Transverse colon (tissue), 4 donors: ENCODE results near the gene CCDC200. TPM values are rescaled to one million over a fixed set of nuclear protein-coding genes. Genes with fewer than 3 reads are reported as not detected.
"Not testable (repeated sequence)": the region's sequence is repeated elsewhere in the genome, so short reads cannot be mapped to it uniquely, and the experiment has no call there.

ENCODE experiments used
- DNase-seq: peaks from one replicate; pipeline ENCODE4 v3.0.0-alpha.2; 2019
- H3K27ac ChIP-seq, 4 donors: fragments of 200-600 bp; sonication (generic); 2 replicates each; pipeline ENCODE4 v1.5.1; 2016 to 2018; ENCODE audit warnings: inconsistent platforms in 4 of 4
- H3K27me3 ChIP-seq: fragments of 200-600 bp; sonication (generic); 2 replicates; pipeline ENCODE4 v1.5.1; 2017; ENCODE audit warnings: inconsistent platforms
- H3K36me3 ChIP-seq, 4 donors: fragments of 200-600 bp; sonication (generic); 2 replicates each; pipeline ENCODE4 v1.5.1; 2017 to 2019; ENCODE audit warnings: inconsistent platforms in 4 of 4
- H3K4me1 ChIP-seq, 4 donors: fragments of 200-600 bp; sonication (generic); 2 replicates each; pipeline ENCODE4 v1.5.1; 2017 to 2020; ENCODE audit warnings: inconsistent platforms in 4 of 4
- H3K4me3 ChIP-seq, 4 donors: fragments of 200-600 bp; sonication (generic); 1 replicate in 1 of 4; 2 replicates in 3 of 4; pipeline versions ENCODE4 v1.5.1 to v1.6.1; 2017 to 2019; ENCODE audit warnings: inconsistent platforms in 4 of 4
- H3K9me3 ChIP-seq, 2 donors: fragments of 200-600 bp; sonication (generic); 2 replicates each; pipeline ENCODE4 v1.5.1; 2017 to 2019; ENCODE audit warnings: inconsistent platforms in 2 of 2
- EP300 ChIP-seq: sonication (generic); formaldehyde crosslinking; IDR thresholded peaks from one replicate; pipeline ENCODE4 v1.6.1; 2017; ENCODE audit warnings: antibody characterized with exemption, low read depth
- POLR2A ChIP-seq: fragments of 450-650 bp; IDR thresholded peaks from one replicate; pipeline ENCODE4 v1.6.1; 2016; ENCODE audit warnings: antibody characterized with exemption, mild to moderate bottlenecking, moderate library complexity
- POLR2AphosphoS5 ChIP-seq, 3 donors: sonication (generic); formaldehyde crosslinking; IDR thresholded peaks; one replicate each; pipeline ENCODE4 v1.6.1; 2016; ENCODE audit warnings: antibody characterized with exemption in 3 of 3
- WGBS, 2 donors: methylation state at CpG; one replicate each; pipeline ENCODE4 v1.1.5; 2018; ENCODE audit warnings: low coverage in 1 of 2; 5-methylcytosine and 5-hydroxymethylcytosine counted together
- in situ Hi-C, 4 donors: fragments of 200-750 bp; cut with MboI; loops; one replicate each; pipeline versions ENCODE4 v1.15.0 to v1.15.1; 2017; ENCODE audit warnings: low sequenced_read_pairs in 3 of 4, low pct_ligation_motif_present in 1 of 4, low pct_unique_long_range_greater_than_20kb in 1 of 4
- intact Hi-C: fragments of 100-400 bp; cut with DNase I; formaldehyde crosslinking; loops from one replicate; pipeline ENCODE4 v1.15.1; 2023; ENCODE audit warnings: low total_unique reads
- total RNA-seq, 4 donors: library from RNA; depleted of rRNA; stranded (reverse); fragments of >200 nt; gene quantifications; one replicate each; pipeline ENCODE4 v1.1.0, GENCODE V29; 2016
- TF ChIP-seq, protein P1 (sequence below), 5 experiments: fragments of 200-600 bp in 3 of 5; fragments of 450-650 bp in 2 of 5; sonication (generic) in 3 of 5; IDR thresholded peaks; 1 replicate in 2 of 5; 2 replicates in 3 of 5; pipeline ENCODE4 v1.5.1; 2016 to 2017; ENCODE audit warnings: antibody characterized with exemption in 5 of 5, inconsistent platforms in 3 of 5, mild to moderate bottlenecking in 2 of 5, moderate library complexity in 1 of 5

Gene CCDC200
- total RNA-seq, 4 donors from 2014 or later = not detected

DNA sequence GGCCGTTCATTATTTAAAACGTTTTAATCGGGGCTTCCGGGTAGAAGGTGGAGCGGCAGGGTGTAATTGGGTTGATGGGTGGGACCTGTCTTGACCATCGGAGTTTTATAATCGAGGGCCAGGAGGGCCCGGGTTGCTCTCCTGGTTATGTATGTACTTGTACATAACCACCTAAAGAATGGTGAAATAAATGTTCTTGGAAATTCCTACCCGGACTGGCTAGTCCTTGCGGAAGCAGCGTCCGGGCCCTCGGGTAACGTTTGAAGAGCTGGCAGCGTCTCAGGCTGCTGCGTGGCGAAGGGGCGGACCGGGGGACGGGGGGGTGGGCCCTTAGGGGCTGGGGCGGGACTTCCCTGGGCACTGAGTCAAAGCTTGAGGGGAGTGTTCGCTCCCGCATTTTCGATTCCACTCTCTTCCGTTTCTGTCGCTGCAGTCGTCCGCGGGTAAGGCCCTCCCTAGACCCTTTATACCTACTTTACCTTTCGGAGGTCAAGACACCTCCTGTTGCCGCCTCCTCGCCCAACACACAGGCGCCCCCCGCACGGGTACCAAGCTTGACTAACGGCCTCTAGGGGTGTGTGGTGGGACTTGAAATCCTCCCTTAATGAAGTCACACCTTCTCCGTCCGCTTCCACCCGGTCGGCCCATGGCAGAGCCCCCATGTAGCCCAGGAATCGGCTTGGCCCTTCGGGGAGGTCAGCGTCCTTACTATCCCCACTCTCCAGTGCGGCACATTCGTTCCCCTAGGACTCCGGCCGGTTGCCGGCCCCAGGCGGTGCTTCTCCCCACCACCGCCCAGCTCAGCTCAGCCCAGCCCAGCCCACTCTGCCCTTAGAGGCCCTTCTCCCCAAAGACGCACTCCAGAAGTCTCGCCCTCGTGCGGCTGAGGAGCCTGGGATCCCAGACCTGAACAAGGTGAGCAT lies 16.7 kb downstream of the CCDC200 start, which contains the start of gene TMEM106A:
TSS of gene TMEM106A (plus strand) at position 396 of the 923 bp plus-strand sequence. CDS start 1,167 bp downstream, outside the sequence.
- intact Hi-C loops = no loop called here
- in situ Hi-C loops = loop anchor here in 1 of 4 donors (25.0 kb wide), 2 partner anchors 101 to 276 kb away; partner anchors contain the start of gene DHX8
- Histone ChIP-seq H3K4me1 (peaks cover 9 to 28% (median 23%) of the 10 kb centered on the region in 4 donors), H3K9me3 (no peaks in the 10 kb centered on the region), H3K36me3 (peaks cover 0 to 32% (median 7%) of the 10 kb centered on the region in 4 donors), H3K27me3 (no peaks in the 10 kb centered on the region), H3K27ac (peak within 1 kb of the TSS; percentile 79 to 87 (median 86)), H3K4me3 (peak within 1 kb of the TSS; percentile 38 to 54 (median 46))
- peak; percentile 82 for DNase-seq
- 0 to 3% methylated on average over 9 to 54 of the region's 54 CpGs for WGBS, 2 donors
- peak; percentile 74 to 79 (median 76) for TF ChIP-seq POLR2AphosphoS5 (IDR thresholded peaks at IDR 0.05)
- TF ChIP-seq POLR2A = peak; percentile 60
- TF ChIP-seq, protein P1, sequence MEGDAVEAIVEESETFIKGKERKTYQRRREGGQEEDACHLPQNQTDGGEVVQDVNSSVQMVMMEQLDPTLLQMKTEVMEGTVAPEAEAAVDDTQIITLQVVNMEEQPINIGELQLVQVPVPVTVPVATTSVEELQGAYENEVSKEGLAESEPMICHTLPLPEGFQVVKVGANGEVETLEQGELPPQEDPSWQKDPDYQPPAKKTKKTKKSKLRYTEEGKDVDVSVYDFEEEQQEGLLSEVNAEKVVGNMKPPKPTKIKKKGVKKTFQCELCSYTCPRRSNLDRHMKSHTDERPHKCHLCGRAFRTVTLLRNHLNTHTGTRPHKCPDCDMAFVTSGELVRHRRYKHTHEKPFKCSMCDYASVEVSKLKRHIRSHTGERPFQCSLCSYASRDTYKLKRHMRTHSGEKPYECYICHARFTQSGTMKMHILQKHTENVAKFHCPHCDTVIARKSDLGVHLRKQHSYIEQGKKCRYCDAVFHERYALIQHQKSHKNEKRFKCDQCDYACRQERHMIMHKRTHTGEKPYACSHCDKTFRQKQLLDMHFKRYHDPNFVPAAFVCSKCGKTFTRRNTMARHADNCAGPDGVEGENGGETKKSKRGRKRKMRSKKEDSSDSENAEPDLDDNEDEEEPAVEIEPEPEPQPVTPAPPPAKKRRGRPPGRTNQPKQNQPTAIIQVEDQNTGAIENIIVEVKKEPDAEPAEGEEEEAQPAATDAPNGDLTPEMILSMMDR (IDR thresholded peaks at IDR 0.05) = peak; percentile 3 to 54 (median 34)
- TF ChIP-seq EP300 = no peak

GRCh38 chr17:43211123-43211479 lies 17.3 kb downstream of the CCDC200 start:
- no peaks in the 10 kb centered on the region for H3K9me3 ChIP-seq
- peak overlapping the region in 3 of 4 donors; percentile 38 to 54 (median 52) for H3K4me3 ChIP-seq
- H3K4me1 ChIP-seq = peaks cover 9 to 28% (median 23%) of the 10 kb centered on the region in 4 donors
- DNase-seq = no peak
- intact Hi-C loops (no loop called here), in situ Hi-C loops (loop anchor here in 1 of 4 donors (25.0 kb wide), 2 partner anchors 101 to 276 kb away; partner anchors contain the start of gene DHX8)
- 10 to 33% methylated on average over 1 to 2 of the region's 2 CpGs for WGBS, 2 donors
- H3K27me3 ChIP-seq = no peaks in the 10 kb centered on the region
- TF ChIP-seq EP300 (no peak), POLR2A (no peak), POLR2AphosphoS5 (IDR thresholded peaks at IDR 0.05) (no peak)
- TF ChIP-seq, protein P1 (IDR thresholded peaks at IDR 0.05) = no peak
- peaks cover 0 to 32% (median 9%) of the 10 kb centered on the region in 4 donors for H3K36me3 ChIP-seq
- H3K27ac ChIP-seq = peak overlapping the region; percentile 79 to 87 (median 86)

- in situ Hi-C loops = loop anchor here in 1 of 4 donors (25.0 kb wide), 2 partner anchors 102 to 277 kb away; partner anchors contain the start of gene DHX8
- Histone ChIP-seq H3K36me3 (peaks cover 0 to 33% (median 11%) of the 10 kb centered on the region in 4 donors), H3K9me3 (no peaks in the 10 kb centered on the region), H3K4me3 (no peak overlapping the region), H3K27ac (peak overlapping the region; percentile 79 to 87 (median 86)), H3K4me1 (peaks cover 9 to 28% (median 23%) of the 10 kb centered on the region in 4 donors), H3K27me3 (no peaks in the 10 kb centered on the region)
- intact Hi-C loops = no loop called here
- WGBS, 2 donors = 63 to 91% methylated on average over 3 of the region's 3 CpGs
- DNase-seq = no peak
- TF ChIP-seq EP300 = no peak
- TF ChIP-seq POLR2AphosphoS5 (IDR thresholded peaks at IDR 0.05) = no peak
- TF ChIP-seq, protein P1 (IDR thresholded peaks at IDR 0.05) = no peak
- no peak for TF ChIP-seq POLR2A
These were observed 17.8 kb downstream of the CCDC200 start for GRCh38 chr17:43210576-43210975.

DNA sequence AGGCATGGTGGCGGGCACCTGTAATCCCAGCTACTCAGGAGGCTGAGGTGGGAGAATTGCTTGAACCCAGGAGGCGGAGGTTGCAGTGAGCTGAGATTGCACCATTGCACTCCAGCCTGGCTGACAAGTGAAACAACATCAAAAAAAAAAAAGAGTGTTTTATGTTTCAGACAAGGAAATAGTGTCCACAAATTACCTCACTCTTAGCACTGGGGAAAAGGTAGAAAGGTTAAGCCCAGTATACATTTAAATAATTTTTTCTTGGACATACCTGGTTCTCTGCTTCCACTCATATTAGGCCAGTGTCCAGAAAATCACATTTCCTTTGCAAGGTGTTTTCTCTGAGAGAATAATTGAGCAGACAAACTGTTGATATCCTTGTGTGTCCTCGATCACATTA lies 25.4 kb downstream of the CCDC200 start:
- H3K27me3 ChIP-seq, H3K4me3 ChIP-seq, H3K4me1 ChIP-seq, intact Hi-C loops, H3K9me3 ChIP-seq, DNase-seq: not testable (repeated sequence)
- in situ Hi-C loops = loop anchor here in 1 of 4 donors (25.0 kb wide), 2 partner anchors 109 to 284 kb away; partner anchors contain the start of gene DHX8
- 67 to 83% methylated on average over 1 to 3 of the region's 3 CpGs for WGBS, 2 donors
- peaks cover 0 to 90% (median 43%) of the 10 kb centered on the region in 4 donors for H3K36me3 ChIP-seq
- H3K27ac ChIP-seq = peak overlapping the region in 2 of 4 donors; percentile 23 to 25
